ENCODE results near the gene TCL1A.

DNA sequence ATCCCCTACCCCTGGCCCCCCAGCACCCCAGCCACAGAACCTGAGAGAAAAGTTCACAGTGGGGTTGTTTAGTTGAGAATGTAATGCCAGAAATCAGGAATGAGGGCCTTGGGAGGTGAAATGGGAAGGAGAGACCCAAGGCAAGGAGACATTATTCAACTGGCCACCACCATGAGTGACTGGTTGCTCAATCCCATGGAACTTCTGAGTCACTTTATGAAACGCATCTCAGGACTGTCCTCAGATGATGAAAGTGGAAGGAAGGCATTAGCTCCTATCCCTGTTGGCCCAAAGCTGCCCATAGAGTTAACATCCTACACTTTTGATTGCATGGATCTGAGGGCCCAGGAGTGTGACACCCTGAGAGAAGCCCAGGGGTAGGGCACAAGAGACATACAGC, 25.4 kb upstream of the TCL1A start:
- TF ChIP-seq POLR2A (IDR thresholded peaks at IDR 0.05; ENCODE audit: low read depth, low read length) (no peak), POLR2AphosphoS5 (IDR thresholded peaks at IDR 0.05; ENCODE audit: low read depth, low read length) (no peak), TAF1 (IDR thresholded peaks at IDR 0.05; ENCODE audit: borderline replicate concordance, low read depth, low read length) (no peak)

All from GM12892 (cell line).